Panc1 (cell line): ENCODE results near the gene DACH1. TPM values are rescaled to one million over a fixed set of nuclear protein-coding genes. Genes with fewer than 3 reads are reported as not detected.

Experiments used
- ATAC-seq: fragments of 200-7000 bp; cut with Tn5 transposase; 2 replicates; pipeline ENCODE4 v1.9.1; 2020; ENCODE audit warnings: mild to moderate bottlenecking, moderate library complexity
- BruUV-seq: library from RNA; stranded (reverse); fragments of 400-500 nt; replicated peaks from 2 replicates; lab custom pipeline; 2021; lab: Mats Ljungman, UMichigan
- CTCF ChIA-PET: fragments of 300-600 bp; sonication (Branson Sonifier 250); formaldehyde crosslinking; loops from one replicate; lab custom pipeline; 2022; ENCODE audit warnings: antibody characterized with exemption; lab: Charles Lee
- POLR2A ChIA-PET: fragments of 300-600 bp; sonication (Branson Sonifier 250); formaldehyde crosslinking; loops from one replicate; lab custom pipeline; 2022; ENCODE audit warnings: antibody characterized with exemption; lab: Charles Lee
- DNase-seq: peaks from one replicate; pipeline ENCODE4 v3.0.0-alpha.2; 2010; ENCODE audit warnings: low read depth, low spot score
- H3K27ac ChIP-seq: 2 replicates; pipeline ENCODE4 v1.5.1; 2011; ENCODE audit warnings: mild to moderate bottlenecking, low read length, inconsistent platforms
- H3K27me3 ChIP-seq: fragments of 200-500 bp; sonication (Bioruptor generic); 2 replicates; pipeline ENCODE4 v1.6.0; 2014; ENCODE audit warnings: low read length, inconsistent platforms; ENCODE audit not compliant: control insufficient read depth, insufficient read depth
- H3K36me3 ChIP-seq: fragments of 200-500 bp; sonication (Bioruptor generic); 2 replicates; pipeline ENCODE4 v1.5.1; 2014; ENCODE audit warnings: inconsistent platforms, mild to moderate bottlenecking, low read length, moderate library complexity; ENCODE audit not compliant: control insufficient read depth, insufficient read depth
- H3K4me1 ChIP-seq: 2 replicates; pipeline ENCODE4 v1.5.1; 2011; ENCODE audit warnings: inconsistent platforms, mild to moderate bottlenecking, low read length, moderate library complexity; ENCODE audit not compliant: control insufficient read depth, insufficient read depth
- H3K4me3 ChIP-seq, 2 experiments: 2 replicates each; pipeline ENCODE4 v1.5.1; 2011 to 2012; ENCODE audit warnings: low read depth in 2 of 2, low read length in 2 of 2, mild to moderate bottlenecking in 2 of 2, inconsistent platforms in 1 of 2, moderate library complexity in 1 of 2
- H3K9me3 ChIP-seq: fragments of 200-500 bp; sonication (Bioruptor generic); 2 replicates; pipeline ENCODE4 v1.5.1; 2014; ENCODE audit warnings: low read depth, mild to moderate bottlenecking, inconsistent platforms, low read length, moderate library complexity; ENCODE audit not compliant: control insufficient read depth, insufficient read depth
- POLR2AphosphoS5 ChIP-seq: IDR thresholded peaks from 2 replicates; pipeline ENCODE4 v1.6.1; 2012; ENCODE audit warnings: mild to moderate bottlenecking, low read depth, low read length, moderate library complexity
- SIN3A ChIP-seq: IDR thresholded peaks from 2 replicates; pipeline ENCODE4 v1.6.1; 2012; ENCODE audit warnings: low read depth, mild to moderate bottlenecking, low read length, moderate library complexity, borderline replicate concordance; ENCODE audit not compliant: insufficient read depth
- TCF7L2 ChIP-seq: IDR thresholded peaks from 2 replicates; pipeline ENCODE4 v1.6.1; 2011; ENCODE audit warnings: mild to moderate bottlenecking, low read depth, low read length, inconsistent platforms
- in situ Hi-C: cut with HindIII; loops from 2 replicates; pipeline ENCODE4 v1.10.0; 2016; ENCODE audit warnings: low sequenced_read_pairs, low pct_unique_long_range_greater_than_20kb
- intact Hi-C: fragments of 100-400 bp; cut with micrococcal nuclease; formaldehyde crosslinking; loops from one replicate; pipeline ENCODE4 v1.10.0; 2022; ENCODE audit not compliant: unreplicated experiment
- total RNA-seq: library from RNA; stranded (reverse); gene quantifications from one replicate; pipeline ENCODE4 v1.2.1, GENCODE V29; 2021; ENCODE audit not compliant: unreplicated experiment
- TF ChIP-seq, protein P1 (sequence below), 2 experiments: IDR thresholded peaks; 2 replicates each; pipeline ENCODE4 v1.6.1; 2011 to 2012; ENCODE audit warnings: low read depth in 2 of 2, control low read depth in 1 of 2, low read length in 1 of 2, mild to moderate bottlenecking in 1 of 2, moderate library complexity in 1 of 2; ENCODE audit not compliant: insufficient read depth in 1 of 2
- TF ChIP-seq, protein P2 (sequence below): fragments of 450-650 bp; IDR thresholded peaks from 2 replicates; pipeline ENCODE4 v1.5.1; 2017; ENCODE audit warnings: mild to moderate bottlenecking

Gene DACH1
- total RNA-seq, 1 experiment from 2014 or later: 0.54 TPM

DNA sequence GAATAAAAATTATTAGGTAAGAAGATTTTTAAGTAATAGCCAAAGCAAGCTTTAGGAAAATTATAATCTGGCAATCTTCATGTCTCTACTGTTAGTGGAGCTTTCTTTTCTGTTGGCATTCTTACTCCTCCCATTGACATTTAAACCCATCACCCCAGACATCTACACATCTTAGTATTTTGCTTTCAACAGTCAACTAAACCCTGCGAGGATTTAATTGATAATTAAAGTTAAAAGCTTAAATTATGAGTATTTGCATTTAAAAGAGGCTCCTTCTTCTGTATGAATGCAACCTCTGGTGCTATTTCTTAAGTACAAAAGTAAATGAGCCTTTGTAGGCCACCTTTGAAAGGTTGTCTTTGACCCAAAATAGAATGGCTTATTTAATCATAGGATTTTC is 148.1 kb downstream of the DACH1 start:
- Histone ChIP-seq H3K36me3 (no peaks in the 10 kb centered on the region), H3K27ac (no peak overlapping the region), H3K27me3 (no peaks in the 10 kb centered on the region), H3K4me3 (no peak overlapping the region), H3K4me1 (no peaks in the 10 kb centered on the region), H3K9me3 (no peaks in the 10 kb centered on the region)
- in situ Hi-C loops: no loop called here
- no TSS peak for BruUV-seq
- no peak for ATAC-seq
- TF ChIP-seq, protein P1, sequence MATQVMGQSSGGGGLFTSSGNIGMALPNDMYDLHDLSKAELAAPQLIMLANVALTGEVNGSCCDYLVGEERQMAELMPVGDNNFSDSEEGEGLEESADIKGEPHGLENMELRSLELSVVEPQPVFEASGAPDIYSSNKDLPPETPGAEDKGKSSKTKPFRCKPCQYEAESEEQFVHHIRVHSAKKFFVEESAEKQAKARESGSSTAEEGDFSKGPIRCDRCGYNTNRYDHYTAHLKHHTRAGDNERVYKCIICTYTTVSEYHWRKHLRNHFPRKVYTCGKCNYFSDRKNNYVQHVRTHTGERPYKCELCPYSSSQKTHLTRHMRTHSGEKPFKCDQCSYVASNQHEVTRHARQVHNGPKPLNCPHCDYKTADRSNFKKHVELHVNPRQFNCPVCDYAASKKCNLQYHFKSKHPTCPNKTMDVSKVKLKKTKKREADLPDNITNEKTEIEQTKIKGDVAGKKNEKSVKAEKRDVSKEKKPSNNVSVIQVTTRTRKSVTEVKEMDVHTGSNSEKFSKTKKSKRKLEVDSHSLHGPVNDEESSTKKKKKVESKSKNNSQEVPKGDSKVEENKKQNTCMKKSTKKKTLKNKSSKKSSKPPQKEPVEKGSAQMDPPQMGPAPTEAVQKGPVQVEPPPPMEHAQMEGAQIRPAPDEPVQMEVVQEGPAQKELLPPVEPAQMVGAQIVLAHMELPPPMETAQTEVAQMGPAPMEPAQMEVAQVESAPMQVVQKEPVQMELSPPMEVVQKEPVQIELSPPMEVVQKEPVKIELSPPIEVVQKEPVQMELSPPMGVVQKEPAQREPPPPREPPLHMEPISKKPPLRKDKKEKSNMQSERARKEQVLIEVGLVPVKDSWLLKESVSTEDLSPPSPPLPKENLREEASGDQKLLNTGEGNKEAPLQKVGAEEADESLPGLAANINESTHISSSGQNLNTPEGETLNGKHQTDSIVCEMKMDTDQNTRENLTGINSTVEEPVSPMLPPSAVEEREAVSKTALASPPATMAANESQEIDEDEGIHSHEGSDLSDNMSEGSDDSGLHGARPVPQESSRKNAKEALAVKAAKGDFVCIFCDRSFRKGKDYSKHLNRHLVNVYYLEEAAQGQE (IDR thresholded peaks at IDR 0.05; ENCODE audit: insufficient read depth in 1 of 2, low read depth in 2 of 2, low read length in 1 of 2): no peak
- TF ChIP-seq, protein P2, sequence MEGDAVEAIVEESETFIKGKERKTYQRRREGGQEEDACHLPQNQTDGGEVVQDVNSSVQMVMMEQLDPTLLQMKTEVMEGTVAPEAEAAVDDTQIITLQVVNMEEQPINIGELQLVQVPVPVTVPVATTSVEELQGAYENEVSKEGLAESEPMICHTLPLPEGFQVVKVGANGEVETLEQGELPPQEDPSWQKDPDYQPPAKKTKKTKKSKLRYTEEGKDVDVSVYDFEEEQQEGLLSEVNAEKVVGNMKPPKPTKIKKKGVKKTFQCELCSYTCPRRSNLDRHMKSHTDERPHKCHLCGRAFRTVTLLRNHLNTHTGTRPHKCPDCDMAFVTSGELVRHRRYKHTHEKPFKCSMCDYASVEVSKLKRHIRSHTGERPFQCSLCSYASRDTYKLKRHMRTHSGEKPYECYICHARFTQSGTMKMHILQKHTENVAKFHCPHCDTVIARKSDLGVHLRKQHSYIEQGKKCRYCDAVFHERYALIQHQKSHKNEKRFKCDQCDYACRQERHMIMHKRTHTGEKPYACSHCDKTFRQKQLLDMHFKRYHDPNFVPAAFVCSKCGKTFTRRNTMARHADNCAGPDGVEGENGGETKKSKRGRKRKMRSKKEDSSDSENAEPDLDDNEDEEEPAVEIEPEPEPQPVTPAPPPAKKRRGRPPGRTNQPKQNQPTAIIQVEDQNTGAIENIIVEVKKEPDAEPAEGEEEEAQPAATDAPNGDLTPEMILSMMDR: no peak
- TF ChIP-seq TCF7L2 (no peak), SIN3A (no peak), POLR2AphosphoS5 (no peak)
- intact Hi-C loops: no loop called here
- POLR2A ChIA-PET: no interaction called here
- CTCF ChIA-PET: no interaction called here
- DNase-seq: no peak

DNA sequence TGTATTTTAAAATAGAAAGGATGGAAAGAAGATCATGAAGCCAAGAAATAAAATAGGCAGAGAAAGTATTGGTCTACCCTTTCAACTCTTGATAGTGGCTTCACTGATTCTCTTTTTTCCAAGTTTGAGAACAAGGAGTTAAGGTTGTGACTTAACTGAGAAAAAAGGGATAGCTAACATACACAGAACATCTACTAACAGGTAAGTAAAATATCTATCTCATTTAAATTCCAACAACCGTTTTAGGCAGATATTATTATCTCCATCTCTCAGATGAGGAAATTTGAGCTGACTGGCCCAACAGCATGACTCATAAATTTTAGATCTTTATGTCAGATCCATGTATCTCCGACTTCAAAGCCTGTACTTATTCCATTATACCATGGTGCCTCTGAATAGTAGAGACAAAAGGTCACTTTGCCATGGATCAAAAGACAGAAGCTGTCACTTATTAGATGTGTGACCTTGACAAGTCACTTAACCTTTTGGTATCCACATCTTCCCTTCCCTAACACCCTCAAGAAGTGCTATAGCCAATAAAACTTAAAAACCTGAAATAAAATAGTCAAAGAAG is 152.1 kb downstream of the DACH1 start:
- CTCF ChIA-PET: no interaction called here
- BruUV-seq: no TSS peak

More for the DNA sequence above, 152.1 kb downstream of the DACH1 start:
- H3K4me1 ChIP-seq: no peaks in the 10 kb centered on the region
- H3K27me3 ChIP-seq: no peaks in the 10 kb centered on the region
- no peak for ATAC-seq
- intact Hi-C loops (no loop called here), in situ Hi-C loops (no loop called here)
- H3K36me3 ChIP-seq: no peaks in the 10 kb centered on the region
- no peaks in the 10 kb centered on the region for H3K9me3 ChIP-seq
- no peak overlapping the region for H3K4me3 ChIP-seq
- DNase-seq: no peak
- no peak overlapping the region for H3K27ac ChIP-seq
- no peak for TF ChIP-seq TCF7L2
- no peak for TF ChIP-seq POLR2AphosphoS5
- TF ChIP-seq, protein P2: no peak
- TF ChIP-seq, protein P1 (IDR thresholded peaks at IDR 0.05; ENCODE audit: insufficient read depth in 1 of 2, low read depth in 2 of 2, low read length in 1 of 2): no peak
- TF ChIP-seq SIN3A: no peak
- POLR2A ChIA-PET: no interaction called here
